GM06990 (cell line): ENCODE results near the gene PPBP.
"Not testable (repeated sequence)": the region's sequence is repeated elsewhere in the genome, so short reads cannot be mapped to it uniquely, and the experiment has no call there.

Source experiments
- DNase-seq: peaks from one replicate; pipeline ENCODE4 v3.0.0-alpha.2; 2011; ENCODE audit not compliant: insufficient read length; ENCODE audit errors: extremely low read depth
- H3K27me3 ChIP-seq: replicated peaks from 2 replicates; pipeline ENCODE4 v1.6.0; 2011; ENCODE audit warnings: low read length; ENCODE audit not compliant: control insufficient read depth, insufficient read depth
- H3K36me3 ChIP-seq: 2 replicates; pipeline ENCODE4 v1.5.1; 2011; ENCODE audit warnings: low read length; ENCODE audit not compliant: control insufficient read depth, insufficient read depth
- H3K4me3 ChIP-seq: replicated peaks from 2 replicates; pipeline ENCODE4 v1.5.1; 2011; ENCODE audit warnings: low read depth, mild to moderate bottlenecking, control low read depth, low read length
- TF ChIP-seq, protein P1 (sequence below): IDR thresholded peaks from 2 replicates; pipeline ENCODE4 v1.5.1; 2011; ENCODE audit warnings: low read length, control low read depth, mild to moderate bottlenecking, inconsistent platforms; ENCODE audit not compliant: insufficient read depth, poor library complexity, severe bottlenecking

The PPBP gene

DNA sequence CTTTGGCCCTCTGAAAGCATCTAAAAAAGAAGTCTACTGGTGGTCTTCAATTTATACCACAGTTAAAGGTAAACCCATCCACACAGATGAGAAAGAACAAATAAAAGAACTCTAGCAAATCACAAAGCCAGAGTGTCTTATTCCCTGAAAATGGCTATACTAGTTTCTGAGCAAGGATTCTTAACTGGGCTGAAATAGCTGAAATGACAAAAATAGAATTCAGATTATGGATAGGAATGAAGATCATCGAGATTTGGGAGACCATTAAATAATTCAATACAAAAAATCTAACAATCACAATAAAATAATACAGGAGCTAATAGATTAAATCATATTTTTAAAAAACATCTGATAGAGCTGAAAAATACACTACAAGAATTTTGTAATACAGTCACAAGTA is 18.0 kb downstream of the PPBP start:
- no peak for DNase-seq
- TF ChIP-seq, protein P1, sequence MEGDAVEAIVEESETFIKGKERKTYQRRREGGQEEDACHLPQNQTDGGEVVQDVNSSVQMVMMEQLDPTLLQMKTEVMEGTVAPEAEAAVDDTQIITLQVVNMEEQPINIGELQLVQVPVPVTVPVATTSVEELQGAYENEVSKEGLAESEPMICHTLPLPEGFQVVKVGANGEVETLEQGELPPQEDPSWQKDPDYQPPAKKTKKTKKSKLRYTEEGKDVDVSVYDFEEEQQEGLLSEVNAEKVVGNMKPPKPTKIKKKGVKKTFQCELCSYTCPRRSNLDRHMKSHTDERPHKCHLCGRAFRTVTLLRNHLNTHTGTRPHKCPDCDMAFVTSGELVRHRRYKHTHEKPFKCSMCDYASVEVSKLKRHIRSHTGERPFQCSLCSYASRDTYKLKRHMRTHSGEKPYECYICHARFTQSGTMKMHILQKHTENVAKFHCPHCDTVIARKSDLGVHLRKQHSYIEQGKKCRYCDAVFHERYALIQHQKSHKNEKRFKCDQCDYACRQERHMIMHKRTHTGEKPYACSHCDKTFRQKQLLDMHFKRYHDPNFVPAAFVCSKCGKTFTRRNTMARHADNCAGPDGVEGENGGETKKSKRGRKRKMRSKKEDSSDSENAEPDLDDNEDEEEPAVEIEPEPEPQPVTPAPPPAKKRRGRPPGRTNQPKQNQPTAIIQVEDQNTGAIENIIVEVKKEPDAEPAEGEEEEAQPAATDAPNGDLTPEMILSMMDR, result no peak
- H3K4me3 ChIP-seq, result no peak overlapping the region
- no peaks in the 10 kb centered on the region for H3K27me3 ChIP-seq
- H3K36me3 ChIP-seq, result no peaks in the 10 kb centered on the region

DNA sequence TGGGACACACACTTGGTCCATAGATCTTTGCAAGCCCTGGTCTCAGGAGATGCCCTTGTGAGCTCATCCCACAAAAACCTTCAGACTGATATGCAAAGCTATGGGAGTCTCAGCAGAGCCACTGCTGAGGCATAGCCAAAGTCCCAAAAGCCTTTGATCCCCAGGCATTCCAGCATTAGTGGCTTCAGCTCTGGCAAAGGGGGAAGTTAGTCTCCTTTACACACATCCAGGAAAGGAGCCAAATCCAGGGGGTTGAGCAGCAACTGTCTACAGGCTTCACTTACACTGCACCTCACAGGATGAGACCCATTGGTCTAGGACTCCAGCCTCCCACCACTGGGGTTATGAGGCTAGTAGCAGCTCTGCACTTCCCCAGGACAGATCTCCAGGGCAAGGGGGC is 20.1 kb downstream of the PPBP start:
- TF ChIP-seq, protein P1, result no peak
- H3K27me3 ChIP-seq, result no peaks in the 10 kb centered on the region
- H3K4me3 ChIP-seq, result no peak overlapping the region
- no peaks in the 10 kb centered on the region for H3K36me3 ChIP-seq
- no peak for DNase-seq

DNA sequence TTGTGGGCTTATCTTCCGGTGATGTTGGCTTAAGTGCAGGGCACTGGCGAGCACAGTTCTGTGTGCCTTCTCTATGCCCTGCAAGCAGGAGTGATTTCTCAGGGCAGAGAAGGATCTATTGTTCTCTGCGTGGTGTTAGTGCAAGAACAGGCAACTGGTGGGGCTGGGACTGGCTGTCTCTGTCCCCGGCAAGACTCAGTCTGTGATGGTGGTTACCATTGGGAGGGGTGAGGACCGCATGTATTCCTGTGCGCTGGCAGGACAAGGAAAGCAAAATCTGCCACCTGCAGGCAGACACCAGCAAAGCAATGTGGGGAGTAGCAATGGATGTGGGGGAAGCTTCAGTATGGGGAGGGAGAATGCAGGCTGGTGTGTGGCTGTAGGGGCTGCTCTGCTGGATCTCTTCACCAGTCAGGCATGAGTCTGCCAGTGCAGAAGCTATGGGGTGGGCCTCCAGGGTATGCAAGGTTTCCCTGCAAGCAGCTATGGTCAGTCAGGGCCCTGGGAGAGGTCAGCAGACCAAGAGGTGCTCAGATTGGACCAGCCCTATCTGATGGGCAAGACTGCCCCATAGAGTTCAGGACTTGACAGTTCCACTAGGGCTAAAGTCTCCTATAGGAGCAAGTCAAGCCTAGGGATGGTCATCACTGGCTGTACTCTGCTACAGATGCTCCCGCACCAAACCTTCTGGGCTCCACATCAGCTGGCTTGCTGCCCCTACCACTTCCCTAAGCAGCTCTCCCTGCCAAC is 23.0 kb downstream of the PPBP start:
- no peaks in the 10 kb centered on the region for H3K27me3 ChIP-seq
- no peak for DNase-seq
- no peaks in the 10 kb centered on the region for H3K36me3 ChIP-seq
- TF ChIP-seq, protein P1, result peak; percentile 16
- H3K4me3 ChIP-seq, result no peak overlapping the region

DNA sequence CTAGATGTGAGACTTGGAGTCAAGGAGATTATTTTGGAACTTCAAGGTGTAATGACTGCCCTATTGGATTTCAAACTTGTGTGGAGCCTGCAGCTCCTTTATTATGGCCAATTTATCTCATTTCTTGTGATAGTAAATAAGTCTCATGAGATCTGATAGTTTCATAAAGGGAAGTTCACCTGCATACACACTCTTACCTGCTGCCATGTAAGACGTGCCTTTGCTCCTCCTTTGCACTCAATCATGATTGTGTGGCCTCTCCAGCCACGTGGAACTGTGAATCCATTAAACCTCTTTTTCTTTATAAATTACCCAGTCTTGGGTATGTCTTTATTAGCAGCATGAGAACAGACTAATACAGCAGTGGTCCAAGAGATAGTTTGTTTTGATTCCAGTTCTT is 25.3 kb downstream of the PPBP start:
- Histone ChIP-seq H3K4me3 (no peak overlapping the region), H3K36me3 (no peaks in the 10 kb centered on the region), H3K27me3 (no peaks in the 10 kb centered on the region)
- TF ChIP-seq, protein P1, result no peak
- no peak for DNase-seq

DNA sequence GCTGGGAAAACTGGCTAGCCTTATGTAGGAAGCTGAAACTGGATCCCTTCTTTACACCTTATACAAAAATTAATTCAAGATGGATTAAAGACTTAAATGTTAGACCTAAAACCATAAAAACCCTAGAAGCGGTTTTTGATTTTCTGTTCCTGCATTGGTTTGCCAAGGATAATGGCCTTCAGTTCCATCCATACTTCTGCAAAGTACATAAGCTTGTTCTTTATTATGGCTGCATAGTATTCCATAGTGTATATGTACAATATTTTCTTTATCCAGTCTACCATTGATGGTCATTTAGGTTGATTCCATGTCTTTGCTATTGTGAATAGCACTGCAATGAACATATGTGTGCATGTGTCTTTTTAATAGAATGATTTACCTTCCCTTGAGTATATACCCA is 28.9 kb downstream of the PPBP start:
- H3K4me3 ChIP-seq, H3K36me3 ChIP-seq, DNase-seq, H3K27me3 ChIP-seq: not testable (repeated sequence)

DNA sequence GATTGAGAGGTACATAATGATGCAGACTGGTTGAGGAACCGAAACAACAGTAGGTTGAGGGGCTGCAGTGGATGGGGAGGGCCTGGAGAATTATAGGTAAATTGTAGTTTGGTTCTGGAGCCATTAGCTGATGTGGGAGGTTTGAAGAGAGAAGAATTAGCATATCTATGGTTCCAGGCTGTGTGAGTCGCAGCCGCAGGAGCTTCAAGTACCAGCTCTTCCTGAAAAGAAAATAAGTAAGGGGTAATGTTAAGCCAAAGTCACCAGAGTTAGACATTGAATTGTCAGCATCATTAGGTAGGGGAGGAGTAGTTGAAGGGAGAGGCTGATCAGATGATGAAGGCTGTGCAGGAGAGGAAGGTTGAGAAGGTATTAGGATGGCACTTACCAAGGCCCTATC is 35.6 kb downstream of the PPBP start:
- DNase-seq, result no peak
- H3K36me3 ChIP-seq, result no peaks in the 10 kb centered on the region
- TF ChIP-seq, protein P1, result no peak
- no peaks in the 10 kb centered on the region for H3K27me3 ChIP-seq
- no peak overlapping the region for H3K4me3 ChIP-seq

DNA sequence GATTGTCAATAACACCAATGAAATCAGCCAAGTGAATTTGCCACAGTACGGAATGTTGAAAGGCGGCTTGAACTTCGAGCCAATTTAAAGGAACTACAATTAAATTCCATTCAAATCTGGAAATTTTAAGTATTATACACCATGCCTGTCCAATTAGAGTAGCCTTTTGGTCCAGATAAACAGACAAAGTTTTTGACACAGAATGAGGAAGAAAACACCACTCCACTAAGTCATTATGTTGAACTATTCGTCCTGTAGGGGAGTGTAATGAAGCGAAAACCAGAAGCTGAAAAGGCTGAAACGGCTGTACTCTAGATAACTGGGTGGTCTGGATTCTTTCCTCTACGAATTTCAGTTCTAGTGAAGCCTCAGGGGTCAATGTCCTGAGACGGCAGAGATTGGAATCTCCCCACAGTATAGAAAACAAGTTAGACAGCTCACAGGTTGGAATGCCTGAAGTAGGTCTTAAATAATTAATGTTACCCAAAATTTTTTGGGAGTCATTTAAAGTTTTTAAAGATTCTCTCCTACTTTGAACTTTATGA is 37.5 kb downstream of the PPBP start:
- DNase-seq, H3K36me3 ChIP-seq, H3K27me3 ChIP-seq, H3K4me3 ChIP-seq: not testable (repeated sequence)
